ENCODE results near the gene MIOX.
"Not testable (repeated sequence)": the region's sequence is repeated elsewhere in the genome, so short reads cannot be mapped to it uniquely, and the experiment has no call there.

MIOX gene

GRCh38 chr22:50531962-50532674 lies 45.5 kb downstream of the MIOX start:
- DNase-seq, result peak; percentile 59

- DNase-seq, result no peak
Measured at GRCh38 chr22:50532824-50533796, 46.5 kb downstream of the MIOX start.

GRCh38 chr22:50533856-50534711 lies 47.4 kb downstream of the MIOX start:
- not testable (repeated sequence) for DNase-seq

- DNase-seq, result no peak
Measured at GRCh38 chr22:50535113-50535512, 48.5 kb downstream of the MIOX start.

- DNase-seq, result no peak
Measured at GRCh38 chr22:50536226-50536625, 49.6 kb downstream of the MIOX start.

GRCh38 chr22:50537765-50538164 lies 51.1 kb downstream of the MIOX start:
- DNase-seq, result no peak
